DND-41 (cell line): ENCODE measurements around the gene HYDIN.

Experiments used
- EZH2 ChIP-seq: IDR thresholded peaks from 3 replicates; pipeline ENCODE4 v1.6.1; 2012; ENCODE audit warnings: borderline replicate concordance, low read depth, mild to moderate bottlenecking, moderate library complexity, low read length, inconsistent platforms; ENCODE audit not compliant: severe bottlenecking
- TF ChIP-seq, protein P1 (sequence below): IDR thresholded peaks from 2 replicates; pipeline ENCODE4 v1.5.1; 2012; ENCODE audit warnings: borderline replicate concordance, low read length, moderate library complexity, mild to moderate bottlenecking; ENCODE audit not compliant: poor library complexity, severe bottlenecking; ENCODE audit errors: extremely low read depth

DNA sequence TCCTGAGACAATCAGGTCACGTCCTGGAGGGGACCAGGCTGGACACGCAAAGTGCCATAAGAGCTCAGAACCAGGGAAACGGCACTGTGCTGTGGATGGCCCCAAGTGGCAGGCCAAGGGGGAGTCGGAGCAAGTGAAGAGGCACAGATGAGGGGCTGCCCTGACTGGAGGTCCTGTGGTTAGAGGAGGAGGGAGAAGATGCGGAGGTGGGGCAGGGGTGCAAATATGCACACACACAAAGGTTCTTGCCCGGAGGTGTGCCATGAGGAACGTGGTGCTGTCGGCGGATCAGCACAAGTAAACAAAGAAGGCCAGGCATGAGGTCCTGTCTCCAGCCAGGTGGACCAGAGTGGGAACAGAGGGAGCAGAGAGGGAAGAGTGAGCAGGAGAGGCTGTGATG lies 453.0 kb downstream of the HYDIN start:
- TF ChIP-seq, protein P1, sequence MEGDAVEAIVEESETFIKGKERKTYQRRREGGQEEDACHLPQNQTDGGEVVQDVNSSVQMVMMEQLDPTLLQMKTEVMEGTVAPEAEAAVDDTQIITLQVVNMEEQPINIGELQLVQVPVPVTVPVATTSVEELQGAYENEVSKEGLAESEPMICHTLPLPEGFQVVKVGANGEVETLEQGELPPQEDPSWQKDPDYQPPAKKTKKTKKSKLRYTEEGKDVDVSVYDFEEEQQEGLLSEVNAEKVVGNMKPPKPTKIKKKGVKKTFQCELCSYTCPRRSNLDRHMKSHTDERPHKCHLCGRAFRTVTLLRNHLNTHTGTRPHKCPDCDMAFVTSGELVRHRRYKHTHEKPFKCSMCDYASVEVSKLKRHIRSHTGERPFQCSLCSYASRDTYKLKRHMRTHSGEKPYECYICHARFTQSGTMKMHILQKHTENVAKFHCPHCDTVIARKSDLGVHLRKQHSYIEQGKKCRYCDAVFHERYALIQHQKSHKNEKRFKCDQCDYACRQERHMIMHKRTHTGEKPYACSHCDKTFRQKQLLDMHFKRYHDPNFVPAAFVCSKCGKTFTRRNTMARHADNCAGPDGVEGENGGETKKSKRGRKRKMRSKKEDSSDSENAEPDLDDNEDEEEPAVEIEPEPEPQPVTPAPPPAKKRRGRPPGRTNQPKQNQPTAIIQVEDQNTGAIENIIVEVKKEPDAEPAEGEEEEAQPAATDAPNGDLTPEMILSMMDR: no peak
- TF ChIP-seq EZH2: no peak
